ENCODE data around the gene DCBLD1.

GRCh38 chr6:117508450-117508971 is 26.0 kb downstream of the DCBLD1 start:
- TF ChIP-seq POLR2A (IDR thresholded peaks at IDR 0.05): no peak
- no peak for TF ChIP-seq CTCF (IDR thresholded peaks at IDR 0.05)

Measured in Peyer's patch (tissue), 4 donors.